CD4-positive, alpha-beta T cell treated with Interleukin-4 for 1 hour (primary cell): ENCODE data around the gene TOP1.

Experiments
- DNase-seq, 2 donors: peaks; one replicate each; pipeline ENCODE4 v3.0.0-alpha.2; 2020 to 2022

TOP1 gene

DNA sequence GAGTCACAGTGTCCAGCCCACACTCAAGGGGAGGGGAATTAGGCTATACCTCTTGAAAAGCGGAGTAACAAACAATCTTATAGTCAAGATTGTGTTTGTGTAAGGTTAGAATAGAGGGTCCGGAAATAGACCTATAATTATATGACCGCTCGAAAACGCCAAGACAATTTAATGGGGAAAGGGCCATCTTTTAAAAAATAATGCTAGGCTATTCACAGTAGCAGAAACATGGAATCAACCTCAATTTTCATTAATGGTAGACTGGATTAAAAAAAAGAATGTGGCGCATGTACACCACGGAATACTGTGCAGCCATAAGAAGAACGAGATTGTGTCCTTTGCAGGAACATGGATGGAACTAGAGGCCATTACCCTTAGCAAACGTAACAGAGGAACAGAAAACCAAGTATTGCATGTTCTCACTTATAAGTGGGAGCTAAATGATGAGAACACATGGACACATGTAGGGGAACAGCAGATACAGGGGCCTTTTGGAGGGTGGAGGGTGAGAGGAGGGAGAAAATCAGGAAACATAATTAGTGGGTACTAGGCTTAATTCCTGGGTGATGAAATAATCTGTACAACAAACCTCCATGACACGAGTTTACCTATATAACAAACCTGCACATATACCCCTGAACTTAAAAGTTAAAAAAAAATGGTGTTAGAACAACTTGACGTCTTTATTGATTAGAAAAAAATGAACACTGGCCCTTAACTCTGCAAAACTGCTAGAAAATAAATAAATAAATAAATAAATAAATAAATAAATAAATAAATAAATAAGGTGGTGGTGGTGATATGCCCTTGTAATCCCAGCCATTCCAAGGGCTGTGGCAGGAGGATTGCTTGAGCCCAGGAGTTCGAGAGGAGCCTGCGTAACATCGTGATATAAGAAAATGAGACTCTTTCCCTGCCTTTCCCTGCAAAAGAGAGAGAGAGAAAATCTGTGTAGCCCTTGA is 30.3 kb downstream of the TOP1 start:
- no peak for DNase-seq

DNA sequence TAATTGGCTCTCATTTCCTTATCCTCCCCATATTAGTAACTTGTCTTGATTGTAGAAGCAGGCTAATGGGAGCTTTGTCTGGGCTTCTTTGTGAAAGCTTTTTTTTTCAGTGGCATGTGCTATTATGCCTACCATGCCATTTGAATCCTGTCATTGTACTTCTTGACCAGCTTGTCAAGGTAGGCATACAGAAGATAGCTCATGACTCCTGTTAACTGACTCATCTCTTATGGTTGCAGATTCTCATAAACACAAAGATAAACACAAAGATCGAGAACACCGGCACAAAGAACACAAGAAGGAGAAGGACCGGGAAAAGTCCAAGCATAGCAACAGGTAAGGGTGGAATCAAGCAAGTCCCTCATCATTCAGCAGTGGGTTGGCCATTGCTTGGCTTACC is 32.5 kb downstream of the TOP1 start:
- no peak for DNase-seq

DNA sequence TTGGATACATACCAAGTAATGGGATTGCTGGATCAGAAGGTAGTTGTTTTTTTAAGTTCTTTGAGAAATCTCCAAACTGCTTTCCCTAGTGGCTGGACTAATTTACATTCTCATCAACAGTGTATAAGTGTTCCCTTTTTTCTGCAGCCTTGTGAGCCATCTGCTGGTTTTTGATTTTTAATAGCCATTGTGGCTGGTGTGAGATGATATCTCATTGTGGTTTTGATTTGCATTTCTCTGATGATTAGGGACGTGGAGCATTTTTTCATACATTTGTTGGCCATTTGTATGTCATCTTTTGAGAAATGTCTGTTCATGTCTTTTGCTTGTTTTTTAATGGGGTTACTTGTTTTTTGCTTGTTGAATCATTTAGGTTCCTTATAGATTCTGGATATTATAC is 34.8 kb downstream of the TOP1 start:
- DNase-seq, result no peak

DNA sequence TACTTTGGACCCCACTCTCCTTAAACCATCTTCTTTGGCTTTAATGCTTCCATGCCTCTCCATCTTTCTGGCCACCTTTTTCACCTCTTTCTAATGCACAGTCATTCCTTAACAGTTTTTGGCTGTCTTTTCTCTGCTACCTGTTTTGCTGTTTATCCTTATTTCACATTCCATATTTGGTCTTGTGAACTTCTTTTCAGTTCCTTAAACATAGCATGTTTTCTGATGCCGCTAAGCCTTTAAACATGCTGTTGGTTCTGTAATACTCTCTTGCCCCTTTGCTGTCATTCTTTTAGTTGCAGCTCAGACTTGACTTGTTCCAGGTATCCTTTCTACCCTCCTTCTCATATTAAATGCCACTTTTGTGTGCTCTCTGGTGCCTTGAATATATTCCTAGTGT is 35.8 kb downstream of the TOP1 start:
- no peak for DNase-seq

DNA sequence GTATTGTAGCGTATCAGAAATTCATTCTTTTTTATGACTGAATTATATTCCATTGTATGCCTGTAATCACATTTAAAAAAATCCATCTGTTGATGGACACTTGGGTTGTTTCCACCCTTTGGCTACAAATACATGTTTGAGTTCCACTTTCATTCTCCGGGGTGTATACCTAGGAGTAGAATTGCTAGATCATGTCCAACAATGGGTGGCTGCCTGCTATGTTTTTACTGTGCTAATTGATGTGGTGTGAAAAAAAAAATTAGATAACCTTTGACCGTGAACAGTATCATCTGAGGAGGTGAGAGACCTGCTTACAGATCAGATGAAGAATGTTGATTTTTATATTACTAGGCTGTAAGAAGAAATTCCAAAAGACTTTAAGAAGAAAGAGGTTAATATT is 37.1 kb downstream of the TOP1 start:
- DNase-seq, result no peak

DNA sequence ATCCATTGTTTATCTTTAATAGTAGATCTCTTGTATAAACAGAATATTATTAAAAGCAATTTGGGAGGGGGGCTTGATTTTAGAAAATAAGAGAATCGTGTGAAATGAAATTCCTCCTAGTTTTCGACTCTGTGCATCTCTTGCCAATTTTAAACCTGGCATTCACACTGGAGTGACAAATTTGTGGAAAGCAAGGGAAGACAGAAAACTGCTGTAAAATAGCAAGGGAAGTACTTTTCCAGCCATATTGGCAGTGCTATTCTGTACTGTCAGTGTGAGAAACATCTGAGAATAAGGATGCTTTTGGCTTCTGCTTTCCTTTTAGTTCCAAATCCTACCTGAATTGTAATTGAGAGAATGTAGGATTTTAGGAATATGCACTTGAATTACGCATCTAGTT is 40.2 kb downstream of the TOP1 start:
- DNase-seq, result no peak

DNA sequence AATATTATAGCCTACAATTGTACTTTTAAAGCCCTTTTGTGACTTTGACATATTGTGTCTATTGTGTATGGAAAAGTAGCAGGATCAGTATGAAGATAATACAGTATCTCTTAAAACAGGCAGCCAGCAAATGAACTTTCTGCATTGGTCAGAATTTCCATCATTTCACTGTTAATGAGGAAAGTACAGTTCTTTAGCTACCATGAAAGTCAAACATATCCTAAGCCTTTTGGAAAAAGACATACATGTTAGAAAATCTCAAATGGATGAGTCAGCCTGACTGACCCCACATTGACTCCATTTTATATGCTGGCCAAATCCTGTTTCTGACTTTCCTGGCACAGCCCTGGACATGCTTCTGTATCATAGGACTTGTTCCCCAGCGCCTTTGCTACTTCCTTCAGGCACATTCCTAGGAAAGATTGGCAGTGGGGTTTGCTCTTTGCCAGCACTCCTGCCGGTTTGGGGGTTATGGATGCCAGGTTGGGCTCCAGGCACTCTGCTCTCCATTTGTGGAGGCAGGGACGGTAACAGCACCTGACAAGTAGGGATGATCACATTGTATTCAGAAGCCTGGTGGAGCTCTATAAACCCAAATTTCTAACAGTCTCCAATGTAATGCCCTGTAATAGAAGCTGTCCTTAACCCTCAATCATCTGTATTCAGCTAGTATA is 43.7 kb downstream of the TOP1 start:
- DNase-seq, result no peak

DNA sequence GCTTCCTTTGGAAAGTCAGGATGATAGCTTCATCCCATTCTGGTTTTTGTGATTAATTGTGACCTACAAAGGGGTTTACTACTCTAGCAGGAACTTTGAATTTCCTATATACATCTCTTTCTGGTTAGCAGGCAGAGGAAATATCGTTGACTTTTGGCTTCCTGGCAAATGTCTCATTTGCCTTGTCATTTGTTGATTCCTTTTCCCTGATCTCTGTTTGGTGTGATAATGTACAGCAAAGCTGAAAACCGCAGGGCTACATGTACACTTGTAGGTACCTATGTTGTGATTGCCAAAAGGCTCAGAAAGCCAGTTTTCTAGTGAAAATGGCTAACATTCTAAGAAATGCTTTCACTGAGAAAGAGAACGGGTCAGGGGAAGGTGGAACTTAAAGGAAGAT is 44.3 kb downstream of the TOP1 start:
- no peak for DNase-seq

DNA sequence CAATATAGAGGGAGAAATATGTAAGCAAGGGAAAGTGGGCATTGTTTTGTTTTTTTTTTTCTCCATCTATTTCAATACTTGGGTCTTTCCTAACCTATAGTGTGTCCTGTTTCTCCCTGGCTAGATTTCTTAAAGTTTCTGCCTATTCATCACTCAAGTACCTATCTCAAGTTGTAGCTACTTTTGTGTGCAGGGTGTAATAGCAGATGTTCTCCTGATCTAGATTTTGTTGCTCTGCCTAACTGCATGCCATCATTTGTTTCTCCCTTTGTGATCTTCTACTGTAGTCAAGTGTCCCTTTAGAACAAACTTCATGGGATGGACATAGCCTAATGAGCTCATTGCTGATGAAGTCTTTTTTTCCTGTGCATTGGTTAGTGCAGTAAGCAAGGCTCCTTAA is 45.8 kb downstream of the TOP1 start:
- no peak for DNase-seq

DNA sequence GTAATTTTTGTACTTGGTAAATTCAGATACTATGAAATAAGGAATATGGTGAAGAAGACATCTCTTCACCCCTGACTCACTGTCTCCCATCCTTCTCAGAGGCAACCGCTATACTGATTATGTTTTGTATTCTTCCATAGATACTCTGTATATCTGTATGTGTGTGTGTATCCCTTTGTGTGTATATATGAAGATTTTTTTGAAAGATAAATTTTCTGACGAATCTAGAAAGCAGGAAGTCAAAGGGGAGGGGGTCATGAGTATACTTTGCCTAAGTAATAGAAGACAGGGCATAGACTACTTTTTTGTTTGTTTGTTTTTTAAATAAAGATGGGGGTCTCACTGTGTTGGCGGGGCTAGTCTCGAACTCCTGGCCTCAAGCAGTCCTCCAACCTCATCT is 48.2 kb downstream of the TOP1 start:
- no peak for DNase-seq

DNA sequence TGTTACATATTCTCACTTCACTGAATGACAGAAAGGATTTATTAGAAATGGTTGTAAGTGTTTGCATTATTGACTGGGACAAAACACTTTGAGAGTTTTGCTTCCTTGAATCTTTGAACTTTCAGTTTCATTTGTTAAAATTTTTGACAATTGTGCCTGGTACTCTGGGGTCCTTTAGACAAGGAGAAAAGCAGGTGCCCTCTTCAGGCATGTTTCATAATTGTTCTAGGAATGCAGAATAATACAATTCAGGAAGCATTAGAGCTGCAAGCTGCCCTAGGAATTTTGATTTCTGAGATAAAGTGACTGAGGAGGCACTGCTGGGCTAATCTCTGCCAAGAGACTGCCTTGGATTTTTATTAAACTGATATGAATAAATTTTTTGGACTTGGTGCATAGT is 49.7 kb downstream of the TOP1 start:
- DNase-seq, result peak in 1 of 2 donors; percentile 40

DNA sequence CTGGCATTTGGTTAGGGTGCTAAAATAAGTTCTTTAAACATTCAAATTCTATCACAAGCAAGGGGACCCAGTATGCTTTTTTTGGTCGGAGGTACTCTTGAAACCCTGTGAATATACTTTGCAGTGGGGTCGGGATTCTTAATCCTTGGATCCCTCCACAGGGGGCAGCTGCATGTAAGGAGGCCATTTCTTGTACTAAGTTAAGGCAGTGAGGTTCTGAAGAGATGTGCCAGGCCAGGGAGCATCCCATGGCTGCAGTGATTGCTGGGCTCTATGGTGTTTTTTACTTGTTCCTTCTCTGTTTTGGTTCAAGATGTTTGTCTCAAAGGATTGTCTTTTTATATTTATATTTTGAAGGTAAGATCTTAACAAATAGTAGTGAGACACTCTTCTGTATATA is 50.4 kb downstream of the TOP1 start:
- DNase-seq, result no peak

DNA sequence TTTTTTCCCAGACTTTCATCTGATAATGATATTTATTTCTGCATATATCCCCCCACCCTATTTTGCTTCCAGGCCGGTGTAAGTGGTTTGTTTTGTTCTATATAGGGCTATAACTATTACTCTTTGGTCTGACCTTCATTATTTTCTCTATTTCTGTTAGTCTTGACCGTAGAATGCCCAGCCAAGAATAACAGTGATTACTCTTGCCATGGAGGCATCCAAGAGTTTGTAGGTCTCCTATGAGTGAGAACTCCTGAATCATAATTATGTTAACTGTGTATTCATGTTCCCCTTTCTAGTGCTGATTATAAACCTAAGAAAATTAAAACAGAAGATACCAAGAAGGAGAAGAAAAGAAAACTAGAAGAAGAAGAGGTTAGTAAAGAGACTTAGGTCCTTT is 52.2 kb downstream of the TOP1 start:
- DNase-seq, result no peak

DNA sequence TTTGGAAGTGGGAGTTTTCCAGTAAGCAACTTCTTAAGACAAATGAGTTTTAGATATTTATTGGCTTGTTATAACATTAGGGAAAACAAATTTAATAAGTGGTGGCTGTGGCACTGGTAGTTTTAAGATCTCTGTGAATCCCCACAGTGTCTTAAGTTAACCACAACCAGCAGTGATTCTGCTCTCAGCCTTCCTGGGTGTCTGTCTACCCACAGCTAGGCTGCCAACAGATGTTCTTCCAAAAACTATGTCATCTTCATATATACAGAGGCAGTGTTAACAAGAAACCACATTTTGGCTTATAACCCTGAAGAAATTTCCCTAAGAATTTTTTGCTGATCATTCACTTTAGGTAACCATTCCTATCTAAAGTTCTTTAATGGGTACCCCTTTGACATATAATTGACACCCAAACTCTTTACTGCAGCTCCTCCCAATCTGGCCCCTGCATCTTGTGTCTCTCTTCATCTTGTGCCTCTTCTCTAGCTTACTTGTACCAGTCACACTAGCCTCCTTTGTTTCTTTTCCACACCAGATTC is 52.7 kb downstream of the TOP1 start:
- DNase-seq, result no peak

DNA sequence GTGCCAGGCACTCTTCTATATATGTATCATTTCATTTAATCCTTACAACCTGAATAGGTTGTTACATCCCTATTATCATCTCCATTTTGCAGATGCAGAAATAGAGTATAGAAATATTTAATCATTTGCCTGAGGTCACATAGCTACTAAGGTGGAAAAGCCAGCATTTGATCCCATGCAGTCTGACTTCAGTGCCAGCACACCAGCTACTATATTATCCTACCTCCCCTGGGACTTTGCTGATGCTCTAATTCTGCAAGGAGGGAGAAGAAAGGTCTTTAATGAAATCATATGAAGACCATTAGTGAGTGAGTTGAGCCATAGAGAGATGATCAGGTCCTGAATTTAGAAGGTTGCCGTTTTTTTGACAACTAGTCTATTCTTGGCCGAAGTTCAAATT is 53.7 kb downstream of the TOP1 start:
- DNase-seq, result no peak

DNA sequence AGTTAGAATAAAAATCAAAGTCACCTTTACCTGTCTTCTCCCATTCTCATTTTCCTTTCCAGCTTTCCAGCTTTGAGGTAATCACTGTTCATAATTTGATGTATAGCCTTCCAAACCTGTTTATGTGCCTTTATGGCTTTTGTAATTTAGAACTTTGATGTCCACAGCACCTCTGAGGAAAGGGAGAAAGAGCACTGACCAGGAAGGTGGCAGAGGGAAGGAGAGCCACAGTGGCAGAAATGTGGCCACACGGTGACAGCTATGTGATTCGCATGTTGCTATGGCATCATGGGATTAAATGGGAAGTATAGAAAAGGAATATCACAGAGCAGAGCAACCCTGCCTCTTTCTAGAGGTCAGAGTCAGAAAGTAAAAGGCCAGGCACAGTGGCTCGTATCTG is 57.0 kb downstream of the TOP1 start:
- DNase-seq, result no peak

DNA sequence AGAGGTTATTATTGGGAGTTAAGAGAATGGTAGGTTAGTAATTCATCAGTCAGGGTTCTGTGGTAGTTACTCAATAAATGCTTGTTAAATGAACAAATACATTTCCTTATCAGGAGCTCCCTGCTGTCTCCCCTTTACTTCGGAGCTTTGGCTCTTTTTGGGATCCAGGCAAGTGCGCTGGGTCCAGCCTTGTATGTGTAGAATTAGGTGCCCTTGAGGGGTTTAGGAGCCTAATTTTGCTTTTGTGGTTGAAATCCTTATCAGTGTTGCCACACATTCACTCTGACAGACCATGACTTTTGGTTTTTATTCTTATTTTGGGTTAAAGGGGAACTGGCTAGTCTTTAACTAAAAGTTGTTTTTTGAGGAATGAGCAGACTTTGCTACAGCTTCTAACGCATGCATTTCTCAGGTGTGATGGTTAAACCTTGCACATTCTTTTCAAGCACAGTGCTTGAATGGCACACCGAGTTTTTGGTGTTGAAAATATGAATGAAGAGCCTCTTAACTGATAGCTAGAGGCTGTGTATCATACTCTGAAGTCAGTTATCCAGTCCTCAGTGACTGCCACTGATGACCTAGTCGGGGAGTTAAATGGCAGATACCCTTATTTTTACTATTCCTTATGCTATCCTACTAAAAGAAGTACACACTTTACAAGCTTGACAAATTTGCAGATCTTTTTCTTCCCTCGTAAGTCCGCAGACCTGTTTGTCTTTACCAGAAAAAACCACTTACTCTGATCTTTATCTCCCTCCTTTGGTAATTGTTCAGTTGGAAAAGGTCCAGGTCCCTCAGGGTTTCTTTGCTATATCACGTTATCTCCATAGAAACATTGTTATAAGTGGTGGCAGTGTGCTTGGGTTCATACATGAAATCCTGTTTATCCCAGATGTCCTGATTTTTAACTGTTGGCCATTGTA is 58.0 kb downstream of the TOP1 start:
- DNase-seq, result peak in 1 of 2 donors; percentile 22

DNA sequence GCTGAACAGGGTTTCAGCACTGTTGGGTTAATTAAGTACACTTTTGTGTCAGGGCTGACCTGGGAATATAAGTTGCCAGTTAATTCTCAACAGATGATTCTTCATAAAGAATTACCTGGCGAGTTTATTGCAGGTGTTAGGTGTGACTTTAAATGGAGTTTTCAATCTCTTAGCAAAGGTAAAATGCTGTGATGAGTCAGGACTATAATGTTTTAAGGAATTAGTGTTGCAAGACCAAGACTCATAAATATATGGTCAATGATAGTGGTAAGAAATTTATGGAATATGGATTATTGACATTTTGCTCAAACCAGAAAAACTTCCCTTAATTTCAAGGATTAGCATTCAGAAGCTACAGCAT is 58.7 kb downstream of the TOP1 start:
- DNase-seq, result no peak

DNA sequence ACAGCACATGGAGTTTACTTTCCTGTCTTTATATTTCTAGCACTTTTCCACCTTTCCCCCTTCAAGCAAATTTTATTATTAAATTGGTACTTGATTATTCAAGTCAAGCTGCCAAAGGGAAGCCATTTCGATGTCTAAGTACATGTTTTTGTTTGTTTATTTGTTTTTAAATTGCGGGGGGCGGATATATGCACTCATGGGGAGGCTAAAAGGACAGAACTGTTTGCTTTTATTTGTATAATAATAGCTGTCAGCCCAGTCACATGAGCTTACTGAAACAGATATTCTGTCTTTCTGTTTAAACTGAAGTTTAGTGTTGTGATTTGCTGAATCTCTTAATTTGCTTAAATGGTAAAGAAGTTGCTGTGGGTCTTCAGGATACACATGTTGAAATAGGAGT is 59.2 kb downstream of the TOP1 start:
- DNase-seq, result no peak

DNA sequence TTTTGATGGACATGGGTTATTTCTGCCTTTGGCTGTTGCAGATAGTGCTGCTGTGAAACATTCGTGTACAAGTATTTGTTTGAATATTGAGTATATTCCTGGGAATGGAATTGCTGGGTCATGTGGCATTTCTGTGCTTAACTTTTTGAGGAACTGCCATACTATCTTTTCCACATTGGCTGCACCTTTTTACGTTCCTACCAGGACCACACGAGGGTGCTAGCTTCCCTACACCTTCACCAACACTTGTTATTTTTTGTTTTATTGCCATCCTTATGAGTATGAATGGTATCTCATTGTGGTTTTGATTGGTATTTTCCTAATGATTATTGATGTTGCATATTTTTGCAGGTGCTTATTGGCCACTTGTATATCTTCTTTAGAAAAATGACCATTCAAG is 60.9 kb downstream of the TOP1 start:
- DNase-seq, result no peak

DNA sequence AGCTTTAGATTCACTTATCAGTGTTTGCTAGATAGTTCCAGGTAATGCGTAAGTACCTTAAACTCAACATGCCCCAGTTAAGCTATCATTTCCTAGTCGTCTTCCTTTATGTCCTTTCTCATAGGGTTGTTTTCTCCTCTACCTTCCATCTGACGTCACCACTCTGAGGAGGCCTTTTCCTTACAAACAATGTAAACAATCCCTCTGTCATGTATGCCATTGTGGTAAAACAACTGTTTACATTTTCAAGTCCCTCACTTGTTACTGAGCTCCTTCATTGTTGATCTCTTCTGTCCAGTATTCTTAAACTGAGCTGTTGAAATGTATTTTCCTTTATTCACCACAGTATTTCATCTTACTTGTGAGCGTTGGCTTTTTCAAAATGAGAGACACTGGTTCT is 63.3 kb downstream of the TOP1 start:
- no peak for DNase-seq

DNA sequence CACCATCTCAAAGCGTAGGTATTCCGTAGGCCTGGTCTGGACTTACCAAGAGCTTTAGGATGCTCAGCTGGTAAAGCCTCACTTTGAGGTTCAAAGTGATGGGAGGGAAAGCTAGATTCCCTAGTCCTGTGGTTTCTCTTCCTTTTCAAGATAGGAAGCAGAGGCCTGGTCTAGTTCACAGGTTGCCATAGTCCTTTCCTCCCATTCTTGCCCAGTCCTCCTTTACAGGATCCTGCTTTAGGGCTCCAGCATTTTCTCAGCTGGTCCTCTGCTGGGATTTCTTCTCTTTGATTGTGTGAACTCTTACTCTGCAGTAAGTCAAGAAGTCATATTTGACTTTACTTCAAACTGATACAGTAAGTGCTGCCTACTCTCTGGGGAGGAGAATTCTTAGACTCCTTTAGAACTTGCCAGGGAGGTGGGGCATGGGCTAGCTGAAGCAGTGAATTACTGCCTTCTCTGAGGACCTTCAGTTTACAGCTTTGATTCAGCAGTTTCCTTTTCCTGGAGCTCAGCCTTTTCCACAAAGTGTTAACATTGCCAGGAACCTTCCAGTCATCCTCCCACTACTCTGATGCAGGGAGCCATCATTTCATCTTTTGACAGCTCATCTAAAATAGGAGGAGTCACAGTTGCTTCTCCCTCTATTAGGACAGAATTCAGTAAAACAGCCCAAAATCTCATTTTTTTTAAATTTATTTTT is 65.9 kb downstream of the TOP1 start:
- DNase-seq, result no peak
